MV-4-11 (cell line): ENCODE data around the gene SLC38A3.
"Not testable (repeated sequence)": the region's sequence is repeated elsewhere in the genome, so short reads cannot be mapped to it uniquely, and the experiment has no call there.

Experiments used
- DNase-seq: peaks from one replicate; lab custom pipeline; 2025; lab: John Stamatoyannopoulos, UW

Gene SLC38A3

DNA sequence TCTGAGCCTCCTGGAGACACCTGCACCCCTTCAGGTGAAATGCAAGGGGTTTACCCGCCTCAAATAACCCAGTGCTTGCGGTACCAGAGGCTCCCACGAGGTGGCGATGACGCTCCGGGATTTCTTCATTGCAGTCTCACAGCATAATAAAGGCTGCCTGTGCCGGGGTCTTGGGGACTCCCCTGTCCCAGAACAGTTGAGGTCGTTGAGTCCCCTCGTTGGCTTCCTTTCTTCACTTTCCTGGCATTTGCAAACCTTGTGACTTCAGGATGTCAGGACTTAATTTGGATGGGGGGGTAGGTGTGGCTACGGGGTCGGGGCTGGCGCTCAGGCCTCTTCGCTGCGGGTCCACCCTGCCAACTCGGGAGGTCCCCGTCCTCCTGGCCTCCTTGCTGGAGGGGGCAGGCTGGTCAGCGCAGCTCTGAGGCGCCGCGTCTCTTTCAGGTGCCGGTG, 12.4 kb upstream of the SLC38A3 start:
- DNase-seq: peak; percentile 4

DNA sequence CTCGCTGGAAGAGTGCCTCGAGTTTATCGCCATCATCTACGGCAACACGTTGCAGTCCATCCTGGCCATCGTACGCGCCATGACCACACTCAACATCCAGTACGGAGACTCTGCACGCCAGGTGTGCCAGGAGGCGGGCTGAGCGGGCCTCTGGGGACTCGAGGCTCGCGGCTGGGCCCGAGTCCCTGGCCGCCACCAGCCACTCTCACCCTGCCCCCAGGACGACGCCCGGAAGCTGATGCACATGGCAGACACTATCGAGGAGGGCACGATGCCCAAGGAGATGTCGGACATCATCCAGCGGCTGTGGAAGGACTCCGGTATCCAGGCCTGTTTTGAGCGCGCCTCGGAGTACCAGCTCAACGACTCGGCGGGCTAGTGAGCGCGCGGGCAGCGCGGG, 11.8 kb upstream of the SLC38A3 start:
- DNase-seq: no peak

DNA sequence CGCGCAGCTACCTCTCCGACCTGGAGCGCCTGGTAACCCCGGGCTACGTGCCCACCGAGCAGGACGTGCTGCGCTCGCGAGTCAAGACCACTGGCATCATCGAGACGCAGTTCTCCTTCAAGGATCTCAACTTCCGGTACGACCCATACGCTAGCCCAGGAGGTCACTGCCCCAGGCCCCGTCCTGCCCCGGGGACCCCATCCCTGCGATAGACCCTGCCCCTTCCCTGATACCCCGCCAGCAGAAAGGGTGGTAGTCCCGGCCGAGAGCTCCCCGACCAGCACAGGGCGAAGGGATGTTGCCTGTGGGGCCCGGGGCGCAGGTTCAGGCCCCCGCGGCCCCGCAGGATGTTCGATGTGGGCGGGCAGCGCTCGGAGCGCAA, 11.3 kb upstream of the SLC38A3 start:
- no peak for DNase-seq

DNA sequence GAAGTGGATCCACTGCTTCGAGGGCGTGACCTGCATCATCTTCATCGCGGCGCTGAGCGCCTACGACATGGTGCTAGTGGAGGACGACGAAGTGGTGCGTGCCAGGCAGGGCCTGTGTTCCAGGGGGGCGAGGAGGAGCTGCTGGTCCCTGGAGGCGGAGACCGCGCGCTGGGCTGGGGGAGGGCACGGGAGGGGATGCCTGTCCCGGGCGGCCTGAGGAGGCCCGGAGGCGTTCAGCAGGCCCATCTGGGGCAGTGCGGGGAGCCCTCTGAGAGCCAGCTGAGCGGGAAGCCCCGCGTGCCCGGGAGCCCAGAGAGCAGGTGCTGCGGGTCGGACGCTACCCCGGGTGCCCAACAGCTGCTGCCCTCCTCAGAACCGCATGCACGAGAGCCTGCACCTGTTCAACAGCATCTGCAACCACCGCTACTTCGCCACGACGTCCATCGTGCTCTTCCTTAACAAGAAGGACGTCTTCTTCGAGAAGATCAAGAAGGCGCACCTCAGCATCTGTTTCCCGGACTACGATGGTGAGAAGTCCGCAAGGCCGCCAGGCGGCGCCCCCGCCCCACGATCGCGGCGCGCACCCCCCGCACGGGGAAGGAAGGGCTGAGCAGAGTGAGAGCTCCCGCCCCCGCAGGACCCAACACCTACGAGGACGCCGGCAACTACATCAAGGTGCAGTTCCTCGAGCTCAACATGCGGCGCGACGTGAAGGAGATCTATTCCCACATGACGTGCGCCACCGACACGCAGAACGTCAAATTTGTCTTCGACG, 10.8 kb upstream of the SLC38A3 start:
- peak; percentile 45 for DNase-seq

DNA sequence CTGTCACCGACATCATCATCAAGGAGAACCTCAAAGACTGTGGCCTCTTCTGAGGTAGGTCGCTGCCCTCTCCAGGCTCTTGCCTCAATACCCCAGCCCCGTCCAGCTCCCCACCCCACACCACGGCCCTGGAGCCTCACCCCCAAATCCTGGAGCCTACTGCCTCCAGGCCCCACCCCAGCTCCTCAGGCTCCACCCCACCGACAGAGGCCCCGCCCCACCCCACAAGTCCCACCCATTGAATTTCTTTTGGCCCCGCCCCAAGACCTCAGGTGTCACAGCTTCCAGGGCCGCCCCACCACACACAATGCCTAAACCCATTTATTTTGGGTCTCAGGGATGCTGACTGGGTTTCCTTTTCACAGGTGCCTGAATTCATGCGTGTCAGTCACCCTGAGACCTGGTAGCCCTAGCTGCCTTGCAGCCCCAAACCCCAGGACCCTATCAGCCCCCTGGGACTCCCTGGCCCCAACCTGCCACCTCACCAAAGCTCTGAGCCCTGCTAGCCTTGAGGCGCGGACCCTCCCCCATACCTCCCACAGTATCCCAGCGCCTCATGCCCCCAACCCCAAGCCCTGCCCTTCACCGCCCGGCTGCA, 10.1 kb upstream of the SLC38A3 start:
- DNase-seq: no peak

DNA sequence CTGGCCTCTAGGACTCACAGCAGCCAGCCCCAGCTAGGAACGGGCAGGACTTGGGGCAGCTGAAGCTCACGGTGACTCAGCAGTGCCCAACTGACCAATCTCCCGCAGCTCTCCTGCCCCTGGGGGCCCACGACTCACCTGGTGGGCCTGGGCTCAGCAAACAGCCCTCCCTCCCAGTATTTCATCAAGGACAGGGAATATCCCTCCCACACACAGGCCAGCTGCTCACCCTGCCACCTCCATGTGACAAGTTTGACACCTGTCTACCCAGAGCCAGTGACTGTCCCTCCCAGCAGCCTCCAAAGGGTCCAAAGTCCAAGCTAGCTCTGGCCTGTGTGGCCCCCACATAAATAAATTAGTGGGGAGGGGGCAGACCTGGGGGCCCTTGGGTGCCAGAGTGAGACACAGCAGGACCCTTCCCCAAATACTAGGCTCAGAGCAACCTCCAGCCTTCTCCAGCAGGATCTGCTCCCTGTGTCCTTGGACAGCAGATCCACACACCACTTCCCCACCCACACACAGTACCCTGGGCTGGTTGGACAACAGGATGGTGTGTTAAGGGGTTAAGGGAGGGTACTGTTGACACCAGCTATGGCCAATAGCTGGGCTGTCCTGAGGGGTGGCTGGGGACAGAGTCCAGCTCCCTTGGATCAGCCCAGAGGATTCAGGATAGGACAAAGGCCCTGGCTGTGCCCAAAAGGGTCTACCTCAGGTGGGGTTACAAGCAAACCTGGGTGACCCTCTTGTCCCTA, 9.4 kb upstream of the SLC38A3 start:
- DNase-seq: no peak

DNA sequence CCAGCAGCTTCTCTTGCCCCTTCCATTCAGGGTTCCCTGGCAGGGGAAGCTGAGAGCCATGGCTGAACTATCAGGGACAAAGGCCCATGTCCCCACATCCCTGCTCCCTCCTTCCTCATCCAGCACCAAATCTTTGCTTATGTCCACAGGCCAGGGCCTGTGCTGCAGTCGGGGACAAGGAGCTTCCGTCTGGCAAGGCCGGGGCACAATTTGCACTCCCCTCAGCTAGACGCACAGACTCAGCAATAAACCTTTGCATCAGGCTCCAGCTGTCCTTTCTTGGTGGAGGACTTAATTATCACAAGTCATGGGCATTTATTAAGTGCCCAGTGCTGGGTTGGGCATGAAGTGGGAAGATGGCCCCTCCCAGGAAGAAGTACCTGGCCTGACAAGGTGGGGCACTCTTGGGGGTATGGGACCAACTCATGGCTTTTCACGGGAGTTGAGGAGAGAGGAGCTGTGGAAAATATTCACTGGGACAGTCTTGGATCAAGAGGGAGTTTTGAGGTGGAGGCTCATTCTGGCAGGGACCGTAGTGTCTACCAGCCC, 8.7 kb upstream of the SLC38A3 start:
- no peak for DNase-seq

DNA sequence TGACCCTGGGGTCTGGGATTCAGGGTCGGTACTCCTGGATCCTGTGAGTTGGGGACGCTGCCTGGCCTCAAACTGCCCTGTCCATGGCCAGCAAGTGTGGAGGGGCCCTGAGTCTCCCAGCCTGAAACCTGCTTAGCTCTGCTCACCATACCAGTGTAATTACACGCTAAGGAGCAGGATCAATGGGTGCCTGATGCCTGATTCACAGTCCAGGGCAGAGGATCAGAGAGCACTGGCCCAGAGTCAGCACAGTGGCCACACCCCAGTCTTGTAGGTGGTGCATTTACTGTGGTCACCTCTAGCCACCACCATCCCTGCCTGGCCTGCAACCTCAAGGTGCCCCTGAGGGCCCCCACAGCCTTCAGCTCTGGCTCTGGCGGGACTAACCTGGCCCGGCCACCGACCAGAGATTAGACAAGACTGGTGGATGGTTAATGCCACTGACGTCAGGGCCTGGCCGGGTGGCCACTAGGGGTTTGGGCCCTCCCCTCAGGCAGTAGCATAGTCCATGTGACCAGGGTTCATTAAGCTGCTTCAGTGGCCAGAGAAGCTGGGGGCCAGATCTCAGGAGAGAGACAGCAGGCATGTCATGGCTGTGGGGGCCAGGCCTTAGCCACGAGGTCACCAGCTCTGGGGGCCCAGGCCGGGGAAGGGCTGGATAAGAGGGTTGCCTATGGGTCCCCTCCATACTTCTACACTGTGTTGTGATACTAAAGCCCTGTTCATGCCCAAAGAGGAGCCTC, 3.3 kb upstream of the SLC38A3 start:
- no peak for DNase-seq

DNA sequence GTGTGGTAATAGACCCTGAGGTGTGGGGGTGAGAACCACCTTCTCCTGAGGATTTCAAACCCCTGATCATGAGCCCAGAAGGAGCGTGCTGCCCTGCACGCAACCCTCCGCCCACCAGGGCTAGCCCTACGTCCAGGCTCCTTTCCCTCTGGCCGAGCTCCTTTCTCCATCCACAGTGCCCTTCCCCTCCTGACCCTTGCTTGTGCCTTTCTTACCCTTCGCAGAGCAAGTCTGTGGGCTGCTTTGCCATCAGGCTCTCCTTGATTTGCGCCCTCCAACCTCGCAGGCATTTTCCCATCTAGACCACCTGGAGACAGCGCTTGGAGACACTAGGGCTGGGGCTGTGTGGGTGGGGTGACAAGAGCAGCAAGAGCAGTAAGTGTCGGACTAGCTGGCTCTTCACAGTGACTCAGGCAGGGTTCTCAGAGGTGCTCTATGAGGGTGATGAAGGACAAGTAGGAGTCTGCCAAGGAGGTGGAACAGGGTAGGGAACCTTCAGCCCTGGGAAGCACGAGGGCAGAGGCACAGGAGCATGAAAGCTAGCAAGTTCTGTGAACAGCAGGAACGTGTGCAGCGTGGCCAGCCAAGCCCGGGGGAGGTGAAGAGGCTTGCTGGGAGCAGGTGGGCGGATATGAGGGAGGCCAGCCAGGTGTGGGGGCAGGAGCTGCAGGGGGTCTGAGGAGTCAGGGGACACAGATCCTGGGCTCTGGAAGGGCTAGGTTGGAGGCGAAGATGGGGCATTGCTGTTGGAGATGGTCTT, 2.5 kb upstream of the SLC38A3 start:
- no peak for DNase-seq

DNA sequence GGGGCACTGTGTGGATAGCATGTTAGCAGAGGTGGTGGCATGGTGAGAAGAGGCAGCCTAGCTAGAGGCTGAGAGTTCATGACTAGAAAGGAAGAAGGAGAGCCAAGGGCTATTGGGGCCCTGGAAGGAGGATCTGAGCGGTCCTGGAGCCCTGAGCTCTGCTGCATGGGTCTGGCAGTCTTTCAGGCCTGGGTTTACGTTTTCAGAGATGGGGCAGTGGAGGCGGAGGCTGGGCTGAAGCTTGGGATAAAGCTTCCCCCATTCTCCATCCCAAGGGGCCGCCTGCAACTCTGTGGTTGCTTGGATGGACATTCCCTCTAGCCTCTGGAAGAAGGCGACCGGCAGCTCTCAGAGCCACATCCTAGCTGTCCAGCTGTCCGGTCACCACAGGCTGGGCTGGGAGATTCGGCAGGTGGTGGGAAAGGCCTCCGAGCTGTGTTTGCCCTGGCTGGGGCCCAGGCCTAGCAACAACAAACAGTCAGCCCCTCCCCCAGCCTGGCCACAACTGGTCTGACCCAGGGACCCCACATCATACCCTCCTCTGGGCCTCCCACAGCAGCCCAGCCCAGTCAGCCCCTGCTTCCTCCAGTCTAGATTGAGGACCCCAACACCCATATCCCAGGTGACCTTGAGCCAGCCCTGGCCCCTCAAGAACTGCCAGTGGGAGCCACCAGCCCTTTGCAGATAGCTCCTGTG, 1.8 kb upstream of the SLC38A3 start:
- DNase-seq: no peak

DNA sequence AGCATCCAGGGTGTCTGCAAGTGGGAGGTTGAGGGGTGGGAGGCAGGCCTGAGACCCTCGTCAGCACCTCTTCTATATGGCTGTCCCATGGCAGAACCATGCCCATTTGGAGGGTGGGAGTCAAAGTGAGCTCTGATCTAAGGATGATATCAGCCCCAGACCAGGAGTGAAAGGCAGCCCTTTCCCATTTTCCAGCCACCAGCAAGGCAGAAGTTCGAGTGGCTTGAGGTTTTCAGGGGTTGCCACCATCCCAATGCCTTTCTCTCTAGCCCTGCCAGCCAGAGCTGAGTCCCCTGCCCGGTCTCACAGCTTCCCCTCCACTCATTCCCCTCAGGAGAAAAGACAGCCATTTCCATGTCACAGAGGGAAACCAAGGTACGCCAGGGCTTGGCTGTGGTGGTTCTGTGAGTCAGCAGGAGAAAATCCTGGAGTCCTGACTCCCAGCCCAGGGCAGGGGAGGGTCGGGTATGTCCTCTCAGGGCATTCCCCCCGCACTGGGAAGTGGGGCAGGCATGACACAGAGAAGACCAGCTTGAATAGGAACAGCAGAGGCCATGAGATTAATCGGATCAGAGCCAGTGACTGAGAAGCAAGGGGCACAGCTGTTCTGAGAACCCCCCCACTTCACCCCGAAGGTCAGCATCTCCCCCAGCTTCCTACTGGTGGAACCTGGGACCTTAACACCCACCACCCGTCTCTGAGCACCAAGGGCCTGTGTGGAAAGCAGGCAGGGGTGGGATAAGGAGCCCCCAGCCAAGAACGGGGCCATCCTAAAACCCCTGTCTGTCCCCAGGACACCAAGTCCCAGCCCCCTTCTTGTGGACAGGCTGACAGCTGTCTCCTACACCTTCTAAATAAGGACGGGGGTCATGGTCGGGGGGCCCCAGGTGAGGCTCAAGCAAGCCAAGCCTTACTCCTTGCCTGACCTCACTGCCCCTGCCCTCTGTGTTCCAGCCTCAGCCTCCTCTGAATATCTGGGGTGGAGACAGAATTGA, 965 bp upstream of the SLC38A3 start:
- no peak for DNase-seq

DNA sequence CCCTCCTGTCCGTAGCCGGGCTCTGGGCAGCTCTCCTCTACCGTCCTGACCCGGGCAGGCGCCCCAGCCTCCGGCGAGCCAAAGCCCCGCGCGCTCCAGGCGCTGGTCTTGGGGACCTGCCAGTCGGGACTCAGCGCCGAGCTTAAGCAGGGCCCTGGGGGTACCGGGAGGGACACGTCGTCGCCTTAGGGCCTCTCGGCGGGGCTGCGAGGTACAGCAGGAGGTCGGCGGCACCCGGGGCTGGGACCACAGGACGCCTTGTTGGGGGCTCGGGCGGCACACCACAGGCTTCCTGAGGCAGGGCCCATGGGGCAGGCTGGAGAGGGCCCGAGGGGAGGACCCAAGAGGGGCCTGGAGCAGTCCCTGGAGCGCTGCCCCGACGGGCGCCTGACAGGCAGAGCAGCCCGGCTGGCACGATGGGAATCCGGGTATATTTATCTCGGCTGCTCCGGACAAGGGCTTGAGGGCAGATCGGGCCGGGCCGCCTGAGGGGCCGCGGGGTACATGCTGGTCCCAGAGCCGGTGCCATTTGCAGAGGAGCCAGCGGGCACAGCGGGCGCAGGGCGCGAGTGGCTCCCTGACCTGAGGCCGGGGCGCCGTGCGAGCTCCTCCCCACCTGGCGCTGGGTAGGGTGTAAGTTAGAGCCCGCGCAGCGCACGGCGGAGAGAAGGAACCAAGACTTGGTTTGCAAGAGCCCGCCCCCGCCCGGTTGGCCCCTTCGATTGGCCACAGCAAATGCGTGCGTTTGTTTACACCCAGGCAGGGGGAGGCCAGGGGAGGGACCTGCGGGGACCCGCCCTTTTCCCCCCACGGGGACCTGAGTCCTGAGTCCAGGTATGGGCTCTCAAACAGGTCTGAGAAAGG, 574 bp downstream of the SLC38A3 start:
- no peak for DNase-seq

DNA sequence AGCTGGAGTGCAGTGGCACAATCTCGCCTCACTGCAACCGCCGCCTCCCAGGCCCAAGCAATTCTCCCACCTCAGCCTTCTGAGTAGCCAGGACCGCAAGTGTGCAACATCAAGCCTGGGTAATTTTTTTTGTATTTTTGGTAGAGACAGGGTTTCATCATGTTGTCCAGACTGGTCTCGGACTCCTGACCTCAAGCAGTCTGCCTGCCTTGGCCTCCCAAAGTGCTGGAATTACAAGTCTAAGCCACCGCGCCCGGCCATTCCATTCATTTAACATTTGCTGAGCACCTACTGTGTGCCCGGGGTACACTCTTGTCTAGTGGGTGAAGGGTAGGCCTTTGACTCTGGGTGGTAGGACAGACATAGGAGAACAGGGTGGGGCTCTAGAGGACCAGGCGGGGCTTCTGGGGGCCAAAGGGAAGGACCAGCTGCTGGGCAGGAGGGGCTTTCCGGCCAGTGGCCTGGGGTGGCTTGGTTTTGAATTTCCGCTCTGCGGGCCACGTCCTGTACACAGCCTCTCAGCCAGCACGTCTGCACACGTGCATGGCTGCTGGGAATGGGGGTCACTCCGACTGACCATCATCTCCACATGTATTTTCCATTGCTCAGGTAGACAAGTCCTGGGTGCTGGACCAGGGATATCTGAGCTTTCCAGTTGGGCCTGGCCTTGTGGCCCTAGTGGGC, 2.4 kb downstream of the SLC38A3 start:
- no peak for DNase-seq

DNA sequence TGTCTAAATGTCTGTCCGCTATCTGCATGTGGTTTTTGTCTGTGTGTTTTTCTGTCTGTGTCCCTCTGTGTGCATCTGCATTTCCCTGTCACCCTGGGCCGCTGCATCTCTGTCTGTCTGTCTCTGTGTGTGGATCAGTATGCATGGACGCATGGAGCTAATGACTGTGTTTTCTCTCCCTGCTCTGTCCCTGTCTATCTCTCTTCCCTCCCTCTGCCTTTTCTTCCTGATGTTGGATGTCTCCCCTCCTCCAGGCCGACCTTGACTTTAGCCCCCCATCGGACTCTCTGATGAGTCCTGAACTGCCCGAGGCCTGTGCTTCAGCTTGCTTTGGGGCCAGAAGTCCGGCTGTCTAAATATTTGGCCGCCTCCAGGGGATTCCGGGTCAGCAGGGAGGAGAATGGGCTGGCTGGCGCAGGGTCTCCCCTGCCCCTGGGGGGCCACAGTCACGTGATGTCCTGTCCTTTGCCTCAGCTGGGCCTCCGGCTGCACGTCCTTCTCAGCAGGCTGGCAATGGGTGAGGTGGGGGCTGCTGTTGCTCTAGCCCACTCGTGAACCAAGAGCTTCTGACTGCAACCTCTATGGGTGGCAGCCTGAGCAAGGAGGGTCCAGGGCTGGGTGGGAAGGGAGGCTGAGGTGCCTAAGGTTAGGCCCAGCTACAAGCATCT, 3.7 kb downstream of the SLC38A3 start:
- DNase-seq: no peak

DNA sequence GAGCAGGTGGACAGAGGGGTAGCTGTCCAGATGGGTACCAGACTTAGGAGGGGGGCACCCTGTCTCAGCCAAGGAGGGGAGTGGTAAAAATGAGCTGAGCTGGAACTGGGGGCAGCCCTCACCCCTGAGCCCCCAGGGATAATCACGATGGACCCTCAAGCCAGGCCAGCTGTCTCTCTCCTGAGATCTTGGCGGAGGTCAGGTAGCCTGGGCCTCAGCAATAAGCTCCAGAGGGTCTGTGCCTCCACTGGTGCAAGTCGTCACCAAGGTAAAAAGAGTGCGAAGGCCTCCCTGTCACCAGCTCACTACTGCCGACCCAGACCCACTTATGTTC, 5.1 kb downstream of the SLC38A3 start:
- DNase-seq: no peak

DNA sequence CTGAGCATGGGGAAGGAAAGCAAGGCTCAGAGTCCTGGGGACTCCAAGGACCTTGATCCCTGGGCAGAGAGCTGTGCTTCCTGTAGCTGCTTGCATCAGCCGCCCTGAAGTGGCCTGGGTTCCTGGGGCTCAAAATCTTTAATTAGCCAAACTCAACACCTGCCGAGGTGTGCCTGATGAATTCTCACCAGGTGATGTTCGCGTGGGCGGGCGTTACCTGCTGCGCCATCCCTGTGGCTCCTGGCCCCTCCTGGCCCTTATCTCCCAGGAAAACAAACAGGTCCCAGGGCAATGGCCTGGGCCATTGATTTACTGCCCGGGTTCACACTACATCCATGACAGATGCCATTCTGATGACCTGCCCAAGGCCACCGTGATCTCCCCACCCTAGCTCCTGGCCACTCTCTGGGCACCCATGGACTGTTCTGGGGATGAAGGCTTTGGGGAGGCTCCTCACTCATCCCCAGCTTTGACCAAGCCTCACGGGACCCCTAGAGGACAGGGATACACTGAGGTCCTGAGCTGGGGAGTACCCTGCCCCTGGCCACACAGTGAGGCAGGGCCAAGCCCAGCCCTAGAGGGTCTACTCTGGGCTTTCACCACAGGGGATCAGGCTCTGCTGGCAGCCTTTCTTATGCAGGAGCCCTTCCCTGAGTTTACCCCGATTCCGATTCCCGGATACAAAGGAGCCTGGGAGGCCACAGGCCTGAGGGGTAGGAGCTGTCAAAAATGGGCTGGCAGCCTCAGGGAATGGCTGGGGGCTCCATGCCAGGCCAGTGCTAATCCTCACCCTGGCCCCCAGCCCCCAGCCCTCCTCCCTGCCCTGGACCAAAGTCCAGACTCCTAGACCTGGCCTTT, 5.7 kb downstream of the SLC38A3 start:
- DNase-seq: no peak

DNA sequence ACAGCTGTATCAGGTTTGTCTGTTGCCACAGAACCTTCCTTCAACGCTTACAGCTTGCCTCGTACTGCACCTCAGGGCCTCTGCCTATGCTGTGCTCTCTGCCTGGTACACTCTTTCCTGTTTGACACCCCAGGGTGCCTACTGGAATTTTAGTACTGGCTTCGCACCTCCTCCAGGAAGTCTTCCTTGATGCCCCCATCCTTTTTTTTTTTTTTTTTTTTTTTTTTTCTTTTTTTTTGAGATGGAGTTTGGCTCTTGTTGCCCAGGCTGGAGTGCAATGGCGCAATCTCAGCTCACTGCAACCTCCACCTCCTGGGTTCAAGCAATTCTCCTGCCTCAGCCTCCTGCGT, 6.3 kb downstream of the SLC38A3 start:
- not testable (repeated sequence) for DNase-seq
